CD4-positive, alpha-beta T cell treated with Interleukin-17A for 4 hours (primary cell): Measurements from ENCODE around the gene FSD1L.
"Not testable (repeated sequence)": the region's sequence is repeated elsewhere in the genome, so short reads cannot be mapped to it uniquely, and the experiment has no call there.

Source experiments
- DNase-seq: peaks from one replicate; pipeline ENCODE4 v3.0.0-alpha.2; 2020; ENCODE audit warnings: mixed read lengths

FSD1L gene

GRCh38 chr9:105579952-105580351 lies 132.1 kb downstream of the FSD1L start:
- DNase-seq, result not testable (repeated sequence)

GRCh38 chr9:105581550-105581949 lies 133.7 kb downstream of the FSD1L start:
- not testable (repeated sequence) for DNase-seq

DNA sequence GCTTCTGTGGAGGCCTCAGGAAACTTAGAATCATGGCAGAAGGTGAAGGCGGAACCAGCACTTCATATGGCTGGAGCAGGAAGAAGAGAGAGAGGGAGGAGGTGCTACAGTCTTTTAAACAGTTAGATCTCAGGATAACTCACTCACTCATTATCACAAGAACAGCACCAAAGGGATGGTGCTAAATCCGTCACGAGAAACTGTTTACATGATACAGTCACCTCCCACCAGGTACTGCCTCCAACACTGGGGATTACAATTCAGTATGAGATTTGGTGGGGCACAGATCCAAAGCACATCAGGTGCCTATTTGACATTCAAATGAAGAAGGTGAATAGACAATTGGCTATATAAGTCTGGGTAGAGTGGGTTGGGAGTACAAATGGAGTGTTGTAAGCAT lies 145.3 kb downstream of the FSD1L start:
- DNase-seq, result no peak
